Hepatocyte (in vitro differentiated cells): ENCODE data around the gene TOX2.

Source experiments
- EZH2 ChIP-seq: fragments of 200-600 bp; sonication (generic); IDR thresholded peaks from 2 replicates; pipeline ENCODE4 v1.6.1; 2016; ENCODE audit warnings: antibody characterized with exemption, mild to moderate bottlenecking, borderline replicate concordance
- EZH2phosphoT487 ChIP-seq: fragments of 200-600 bp; sonication (generic); IDR thresholded peaks from one replicate; pipeline ENCODE4 v1.6.1; 2018; ENCODE audit warnings: antibody characterized with exemption, mild to moderate bottlenecking, low read depth, moderate library complexity; ENCODE audit not compliant: unreplicated experiment, severe bottlenecking
- TF ChIP-seq, protein P1 (sequence below): fragments of 200-600 bp; sonication (generic); IDR thresholded peaks from 2 replicates; pipeline ENCODE4 v1.5.1; 2016; ENCODE audit warnings: antibody characterized with exemption, mild to moderate bottlenecking; ENCODE audit not compliant: poor library complexity

DNA sequence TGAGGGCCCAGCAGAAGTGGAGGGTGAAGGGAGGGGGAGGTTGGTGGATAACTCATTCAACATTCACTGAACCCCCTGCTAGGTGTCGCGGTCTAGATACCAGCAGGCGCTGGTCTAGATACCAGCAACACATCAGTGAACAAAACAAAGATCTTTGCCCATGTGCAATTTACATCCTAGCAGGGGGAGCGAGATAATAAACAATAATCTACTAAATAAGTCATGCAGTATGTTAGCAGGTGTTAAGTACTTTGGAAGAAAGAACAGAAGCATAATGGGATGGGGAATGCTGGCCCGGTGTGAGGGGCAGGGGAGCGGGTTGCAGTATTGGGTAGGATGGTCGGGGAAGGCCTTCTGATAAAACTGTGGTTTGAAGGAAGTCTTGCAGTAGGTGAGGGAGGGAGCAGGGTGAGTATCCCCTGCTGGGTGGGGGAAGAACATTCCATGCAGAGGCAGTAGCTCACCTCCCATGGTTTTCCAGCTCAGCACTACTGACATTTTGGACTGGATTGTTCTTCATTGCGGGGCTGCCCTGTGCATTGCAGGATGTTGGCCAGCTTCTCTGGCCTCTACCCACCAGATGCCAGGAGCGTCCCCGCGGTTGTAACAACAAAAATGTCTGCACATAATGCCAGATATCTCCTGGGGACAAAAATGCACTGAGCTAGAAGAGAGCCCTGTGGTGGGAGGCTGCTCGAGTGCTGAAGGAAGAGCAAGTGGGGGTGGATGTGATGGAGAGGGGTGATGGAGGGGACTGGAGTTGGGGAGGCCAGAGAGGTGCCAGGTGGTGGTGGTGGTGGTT lies 117.3 kb downstream of the TOX2 start:
- TF ChIP-seq, protein P1, sequence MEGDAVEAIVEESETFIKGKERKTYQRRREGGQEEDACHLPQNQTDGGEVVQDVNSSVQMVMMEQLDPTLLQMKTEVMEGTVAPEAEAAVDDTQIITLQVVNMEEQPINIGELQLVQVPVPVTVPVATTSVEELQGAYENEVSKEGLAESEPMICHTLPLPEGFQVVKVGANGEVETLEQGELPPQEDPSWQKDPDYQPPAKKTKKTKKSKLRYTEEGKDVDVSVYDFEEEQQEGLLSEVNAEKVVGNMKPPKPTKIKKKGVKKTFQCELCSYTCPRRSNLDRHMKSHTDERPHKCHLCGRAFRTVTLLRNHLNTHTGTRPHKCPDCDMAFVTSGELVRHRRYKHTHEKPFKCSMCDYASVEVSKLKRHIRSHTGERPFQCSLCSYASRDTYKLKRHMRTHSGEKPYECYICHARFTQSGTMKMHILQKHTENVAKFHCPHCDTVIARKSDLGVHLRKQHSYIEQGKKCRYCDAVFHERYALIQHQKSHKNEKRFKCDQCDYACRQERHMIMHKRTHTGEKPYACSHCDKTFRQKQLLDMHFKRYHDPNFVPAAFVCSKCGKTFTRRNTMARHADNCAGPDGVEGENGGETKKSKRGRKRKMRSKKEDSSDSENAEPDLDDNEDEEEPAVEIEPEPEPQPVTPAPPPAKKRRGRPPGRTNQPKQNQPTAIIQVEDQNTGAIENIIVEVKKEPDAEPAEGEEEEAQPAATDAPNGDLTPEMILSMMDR = no peak
- TF ChIP-seq EZH2 = no peak
- no peak for TF ChIP-seq EZH2phosphoT487
